ENCODE results near the gene AGPAT2.

GRCh38 chr9:136658849-136659535 lies 28.3 kb downstream of the AGPAT2 start:
- TF ChIP-seq POLR2A (IDR thresholded peaks at IDR 0.05; ENCODE audit: low read depth, low read length): no peak
- no peak for TF ChIP-seq CTCF (conservative IDR thresholded peaks at IDR 0.05; ENCODE audit: low read depth, low read length)
- no peak for TF ChIP-seq USF2 (IDR thresholded peaks at IDR 0.05; ENCODE audit: low read depth, low read length)
- no peak for TF ChIP-seq ELK1 (IDR thresholded peaks at IDR 0.05; ENCODE audit: borderline replicate concordance, low read depth, low read length)
- TF ChIP-seq RCOR1 (IDR thresholded peaks at IDR 0.05; ENCODE audit: insufficient replicate concordance, low read length): no peak
- TF ChIP-seq NFE2L2 (IDR thresholded peaks at IDR 0.05; ENCODE audit: low read depth, low read length): no peak
- TF ChIP-seq SMC3 (IDR thresholded peaks at IDR 0.05; ENCODE audit: low read depth, low read length): no peak
- no peak for TF ChIP-seq CEBPB (IDR thresholded peaks at IDR 0.05; ENCODE audit: low read depth, low read length)
- no peak for TF ChIP-seq RFX5 (IDR thresholded peaks at IDR 0.05; ENCODE audit: low read depth, low read length)
- no peak for TF ChIP-seq FOS (IDR thresholded peaks at IDR 0.05; ENCODE audit: low read depth, low read length)

Data from IMR-90 (cell line).